ENCODE results near the gene CTSD.

The CTSD gene

DNA sequence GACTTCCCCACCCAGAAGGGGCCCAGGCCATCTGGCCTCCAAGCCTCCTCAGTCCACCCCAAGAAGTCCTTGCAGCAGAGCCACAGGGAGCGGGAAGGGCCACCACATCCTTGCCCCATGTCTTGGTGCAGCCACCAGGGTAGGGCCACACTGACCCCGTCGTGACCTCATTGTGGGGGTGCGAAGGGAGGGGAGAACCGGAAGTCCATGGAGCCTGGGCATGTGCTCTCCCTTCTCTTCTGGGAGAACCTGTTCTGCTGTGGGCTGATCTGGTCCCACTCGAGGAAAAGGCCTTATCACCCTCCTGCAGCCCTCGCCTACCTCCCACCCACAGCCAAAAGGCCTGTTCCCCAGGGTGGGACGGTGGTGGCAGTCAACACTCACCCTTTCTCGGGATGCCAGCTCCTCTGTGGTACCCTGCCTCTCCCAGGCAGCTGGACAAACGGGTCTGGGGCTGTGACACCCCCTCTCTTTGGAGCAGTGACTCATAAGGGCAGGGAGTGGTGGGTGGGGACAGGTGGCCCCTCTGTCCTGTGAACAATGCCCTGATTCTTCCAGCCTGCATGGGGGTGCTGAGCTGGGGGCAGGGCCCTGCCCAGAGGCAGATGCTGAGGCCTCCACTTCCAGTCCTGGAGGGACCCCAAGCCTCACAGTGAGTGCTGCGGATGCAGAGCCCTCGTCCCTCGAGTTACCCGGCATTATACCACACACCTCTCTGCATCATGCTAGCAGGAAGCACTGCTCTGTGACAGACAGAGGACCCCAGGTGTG lies 14.6 kb upstream of the CTSD start:
- Histone ChIP-seq H2BK120ac (ENCODE audit: insufficient read depth, low read length, poor library complexity) (no peak overlapping the region), H3K4me1 (ENCODE audit: control insufficient read depth in 1 of 2, insufficient read depth in 2 of 2, low read length in 2 of 2) (no peaks in the 10 kb centered on the region), H2AFZ (ENCODE audit: insufficient read depth, low read length, poor library complexity) (no peak overlapping the region), H4K91ac (ENCODE audit: low read depth, low read length) (no peak overlapping the region), H3K79me1 (ENCODE audit: low read length) (no peaks in the 10 kb centered on the region), H3K36me3 (ENCODE audit: control insufficient read depth in 1 of 2, insufficient read depth in 2 of 2, low read length in 2 of 2) (no peaks in the 10 kb centered on the region), H3K4me3 (ENCODE audit: low read depth, low read length) (no peak overlapping the region), H3K23ac (ENCODE audit: low read length) (no peak overlapping the region), H3K9me3 (ENCODE audit: insufficient read depth, low read depth, low read length) (peaks cover 13% of the 10 kb centered on the region), H4K8ac (ENCODE audit: low read depth, low read length) (no peak overlapping the region), H3K27me3 (ENCODE audit: insufficient read depth, low read length) (no peaks in the 10 kb centered on the region), H3K79me2 (ENCODE audit: control insufficient read depth, insufficient read depth, low read length, poor library complexity) (no peaks in the 10 kb centered on the region), H2AK5ac (ENCODE audit: low read length) (no peak overlapping the region), H2BK12ac (ENCODE audit: low read length) (no peak overlapping the region), H2BK5ac (ENCODE audit: low read depth, low read length, poor library complexity) (no peak overlapping the region), H3K27ac (ENCODE audit: low read depth, low read length) (no peak overlapping the region), H3K4ac (ENCODE audit: low read depth, low read length) (no peak overlapping the region), H3K14ac (ENCODE audit: low read length) (no peak overlapping the region), H3K9ac (ENCODE audit: low read length) (no peak overlapping the region), H4K12ac (ENCODE audit: low read depth, low read length) (no peak overlapping the region), H3K18ac (ENCODE audit: low read length) (no peak overlapping the region), H3K4me2 (ENCODE audit: low read length) (no peak overlapping the region)
- WGBS (ENCODE audit: extremely low coverage, insufficient coverage, insufficient read length), result no CpG with 5 or more reads among the region's 14 CpGs
- no peak for DNase-seq

- no CpG with 5 or more reads among the region's 2 CpGs for WGBS (ENCODE audit: extremely low coverage, insufficient coverage, insufficient read length)
- no peak overlapping the region for H4K12ac ChIP-seq (ENCODE audit: low read depth, low read length)
- no peak overlapping the region for H2BK12ac ChIP-seq (ENCODE audit: low read length)
These were observed 14.0 kb upstream of the CTSD start for GRCh38 chr11:1777737-1778136.

GRCh38 chr11:1776944-1777715 lies 13.4 kb upstream of the CTSD start:
- Histone ChIP-seq H2BK12ac (ENCODE audit: low read length) (no peak overlapping the region), H3K9ac (ENCODE audit: low read length) (no peak overlapping the region), H3K4me3 (ENCODE audit: low read depth, low read length) (no peak overlapping the region), H3K27ac (ENCODE audit: low read depth, low read length) (no peak overlapping the region), H3K14ac (ENCODE audit: low read length) (no peak overlapping the region), H2AFZ (ENCODE audit: insufficient read depth, low read length, poor library complexity) (no peak overlapping the region), H2BK120ac (ENCODE audit: insufficient read depth, low read length, poor library complexity) (no peak overlapping the region), H3K4me1 (ENCODE audit: control insufficient read depth in 1 of 2, insufficient read depth in 2 of 2, low read length in 2 of 2) (peaks cover 0 to 2% of the 10 kb centered on the region in 2 experiments), H2AK5ac (ENCODE audit: low read length) (no peak overlapping the region), H3K79me1 (ENCODE audit: low read length) (peaks cover 2% of the 10 kb centered on the region), H3K79me2 (ENCODE audit: control insufficient read depth, insufficient read depth, low read length, poor library complexity) (no peaks in the 10 kb centered on the region), H3K4me2 (ENCODE audit: low read length) (no peak overlapping the region), H4K8ac (ENCODE audit: low read depth, low read length) (no peak overlapping the region), H2BK5ac (ENCODE audit: low read depth, low read length, poor library complexity) (no peak overlapping the region), H3K9me3 (ENCODE audit: insufficient read depth, low read depth, low read length) (peaks cover 11% of the 10 kb centered on the region), H3K4ac (ENCODE audit: low read depth, low read length) (no peak overlapping the region), H3K36me3 (ENCODE audit: control insufficient read depth in 1 of 2, insufficient read depth in 2 of 2, low read length in 2 of 2) (no peaks in the 10 kb centered on the region), H4K12ac (ENCODE audit: low read depth, low read length) (no peak overlapping the region), H3K18ac (ENCODE audit: low read length) (no peak overlapping the region), H3K23ac (ENCODE audit: low read length) (no peak overlapping the region), H3K27me3 (ENCODE audit: insufficient read depth, low read length) (no peaks in the 10 kb centered on the region), H4K91ac (ENCODE audit: low read depth, low read length) (no peak overlapping the region)
- no CpG with 5 or more reads among the region's 5 CpGs for WGBS (ENCODE audit: extremely low coverage, insufficient coverage, insufficient read length)
- DNase-seq, result no peak

More at GRCh38 chr11:1777737-1778136, 14.0 kb upstream of the CTSD start:
- Histone ChIP-seq H3K79me1 (ENCODE audit: low read length) (no peaks in the 10 kb centered on the region), H4K91ac (ENCODE audit: low read depth, low read length) (no peak overlapping the region), H3K4ac (ENCODE audit: low read depth, low read length) (no peak overlapping the region), H3K27ac (ENCODE audit: low read depth, low read length) (no peak overlapping the region), H2AK5ac (ENCODE audit: low read length) (no peak overlapping the region), H2AFZ (ENCODE audit: insufficient read depth, low read length, poor library complexity) (no peak overlapping the region), H3K4me3 (ENCODE audit: low read depth, low read length) (no peak overlapping the region), H3K23ac (ENCODE audit: low read length) (no peak overlapping the region), H3K27me3 (ENCODE audit: insufficient read depth, low read length) (no peaks in the 10 kb centered on the region), H3K4me2 (ENCODE audit: low read length) (no peak overlapping the region), H3K79me2 (ENCODE audit: control insufficient read depth, insufficient read depth, low read length, poor library complexity) (no peaks in the 10 kb centered on the region), H3K9ac (ENCODE audit: low read length) (no peak overlapping the region), H3K9me3 (ENCODE audit: insufficient read depth, low read depth, low read length) (peaks cover 11% of the 10 kb centered on the region), H2BK5ac (ENCODE audit: low read depth, low read length, poor library complexity) (no peak overlapping the region), H3K4me1 (ENCODE audit: control insufficient read depth in 1 of 2, insufficient read depth in 2 of 2, low read length in 2 of 2) (no peaks in the 10 kb centered on the region), H3K36me3 (ENCODE audit: control insufficient read depth in 1 of 2, insufficient read depth in 2 of 2, low read length in 2 of 2) (no peaks in the 10 kb centered on the region), H3K18ac (ENCODE audit: low read length) (no peak overlapping the region), H2BK120ac (ENCODE audit: insufficient read depth, low read length, poor library complexity) (no peak overlapping the region), H3K14ac (ENCODE audit: low read length) (no peak overlapping the region), H4K8ac (ENCODE audit: low read depth, low read length) (no peak overlapping the region)
- peak in 1 of 2 donors; percentile 24 for DNase-seq

- no peak overlapping the region for H3K18ac ChIP-seq (ENCODE audit: low read length)
- H3K4me2 ChIP-seq (ENCODE audit: low read length), result no peak overlapping the region
- H3K4me1 ChIP-seq (ENCODE audit: control insufficient read depth in 1 of 2, insufficient read depth in 2 of 2, low read length in 2 of 2), result peaks cover 0 to 2% of the 10 kb centered on the region in 2 experiments
- no peak overlapping the region for H3K4me3 ChIP-seq (ENCODE audit: low read depth, low read length)
- H3K9ac ChIP-seq (ENCODE audit: low read length), result no peak overlapping the region
- H2BK12ac ChIP-seq (ENCODE audit: low read length), result no peak overlapping the region
- H4K91ac ChIP-seq (ENCODE audit: low read depth, low read length), result no peak overlapping the region
- no peak overlapping the region for H2AK5ac ChIP-seq (ENCODE audit: low read length)
- H3K14ac ChIP-seq (ENCODE audit: low read length), result no peak overlapping the region
- no CpG with 5 or more reads among the region's 11 CpGs for WGBS (ENCODE audit: extremely low coverage, insufficient coverage, insufficient read length)
- H2BK5ac ChIP-seq (ENCODE audit: low read depth, low read length, poor library complexity), result no peak overlapping the region
- H3K23ac ChIP-seq (ENCODE audit: low read length), result no peak overlapping the region
- H2BK120ac ChIP-seq (ENCODE audit: insufficient read depth, low read length, poor library complexity), result no peak overlapping the region
- no peak overlapping the region for H4K12ac ChIP-seq (ENCODE audit: low read depth, low read length)
- H3K27ac ChIP-seq (ENCODE audit: low read depth, low read length), result no peak overlapping the region
- H3K79me2 ChIP-seq (ENCODE audit: control insufficient read depth, insufficient read depth, low read length, poor library complexity), result no peaks in the 10 kb centered on the region
- H3K4ac ChIP-seq (ENCODE audit: low read depth, low read length), result no peak overlapping the region
- no peaks in the 10 kb centered on the region for H3K27me3 ChIP-seq (ENCODE audit: insufficient read depth, low read length)
- H3K36me3 ChIP-seq (ENCODE audit: control insufficient read depth in 1 of 2, insufficient read depth in 2 of 2, low read length in 2 of 2), result no peaks in the 10 kb centered on the region
- H4K8ac ChIP-seq (ENCODE audit: low read depth, low read length), result no peak overlapping the region
- H3K9me3 ChIP-seq (ENCODE audit: insufficient read depth, low read depth, low read length), result peaks cover 11% of the 10 kb centered on the region
- no peak for DNase-seq
- H2AFZ ChIP-seq (ENCODE audit: insufficient read depth, low read length, poor library complexity), result no peak overlapping the region
- H3K79me1 ChIP-seq (ENCODE audit: low read length), result peaks cover 2% of the 10 kb centered on the region
These were observed 12.7 kb upstream of the CTSD start for GRCh38 chr11:1776331-1776851.
